Fibroblast of skin of right biceps (primary cell): ENCODE measurements around the gene PKN2.
"Not testable (repeated sequence)": the region's sequence is repeated elsewhere in the genome, so short reads cannot be mapped to it uniquely, and the experiment has no call there.

ENCODE experiments used
- DNase-seq: peaks from one replicate; pipeline ENCODE4 v3.0.0-alpha.2; 2013

The PKN2 gene

GRCh38 chr1:88680911-88681622 is 3.0 kb upstream of the PKN2 start:
- DNase-seq: no peak

GRCh38 chr1:88684482-88685258 is 597 bp downstream of the PKN2 start:
- peak; percentile 72 for DNase-seq

GRCh38 chr1:88685259-88685620 is 1.2 kb downstream of the PKN2 start:
- DNase-seq: no peak

GRCh38 chr1:88691540-88691939 is 7.5 kb downstream of the PKN2 start:
- no peak for DNase-seq

- DNase-seq: peak; percentile 4
These were observed 11.7 kb downstream of the PKN2 start for GRCh38 chr1:88695781-88696180.

- DNase-seq: peak; percentile 39
These were observed 13.4 kb downstream of the PKN2 start for GRCh38 chr1:88697503-88697902.

- DNase-seq: peak; percentile 24
These were observed 14.1 kb downstream of the PKN2 start for GRCh38 chr1:88698140-88698539.

GRCh38 chr1:88698764-88699163 is 14.7 kb downstream of the PKN2 start:
- DNase-seq: no peak

GRCh38 chr1:88700425-88701013 is 16.4 kb downstream of the PKN2 start:
- DNase-seq: no peak

GRCh38 chr1:88701275-88701674 is 17.2 kb downstream of the PKN2 start:
- no peak for DNase-seq

GRCh38 chr1:88701793-88702192 is 17.7 kb downstream of the PKN2 start:
- not testable (repeated sequence) for DNase-seq

- no peak for DNase-seq
These were observed 23.9 kb downstream of the PKN2 start for GRCh38 chr1:88708011-88708410.

- DNase-seq: not testable (repeated sequence)
These were observed 28.8 kb downstream of the PKN2 start for GRCh38 chr1:88712907-88713306.

GRCh38 chr1:88716571-88716970 is 32.5 kb downstream of the PKN2 start:
- DNase-seq: not testable (repeated sequence)

GRCh38 chr1:88722492-88722891 is 38.4 kb downstream of the PKN2 start:
- DNase-seq: no peak

- DNase-seq: no peak
These were observed 42.6 kb downstream of the PKN2 start for GRCh38 chr1:88726697-88727096.

- DNase-seq: no peak
These were observed 43.1 kb downstream of the PKN2 start for GRCh38 chr1:88727205-88727604.

- DNase-seq: no peak
These were observed 45.2 kb downstream of the PKN2 start for GRCh38 chr1:88729297-88729696.

GRCh38 chr1:88730132-88730675 is 46.1 kb downstream of the PKN2 start:
- DNase-seq: no peak

GRCh38 chr1:88730995-88731394 is 46.9 kb downstream of the PKN2 start:
- no peak for DNase-seq

- peak; percentile 94 for DNase-seq
These were observed 47.6 kb downstream of the PKN2 start for GRCh38 chr1:88731475-88732269.

- no peak for DNase-seq
These were observed 51.3 kb downstream of the PKN2 start for GRCh38 chr1:88735382-88735781.

GRCh38 chr1:88735909-88736308 is 51.8 kb downstream of the PKN2 start:
- DNase-seq: no peak
